ENCODE measurements around the gene BUD23.

- TF ChIP-seq POLR2A (IDR thresholded peaks at IDR 0.05): no peak
- no peak for TF ChIP-seq EP300 (IDR thresholded peaks at IDR 0.05)
Measured at GRCh38 chr7:73659983-73660382, 23.4 kb upstream of the BUD23 start.

Measured in upper lobe of left lung (tissue), 4 donors.